ENCODE results near the gene RBP4.
A peak's percentile ranks its signal among the peaks of the same experiment; 100 is the strongest.

The RBP4 gene

GRCh38 chr10:93622942-93623341 is 21.9 kb upstream of the RBP4 start:
- Histone ChIP-seq H3K4me1 (ENCODE audit: control insufficient read depth in 1 of 2, insufficient read depth in 1 of 2, low read depth in 1 of 2, low read length in 1 of 2) (no peaks in the 10 kb centered on the region), H3K27me3 (peaks cover 46% of the 10 kb centered on the region), H3K9me3 (no peaks in the 10 kb centered on the region), H3K27ac (no peak overlapping the region), H3K36me3 (no peaks in the 10 kb centered on the region), H3K4me3 (ENCODE audit: low read depth in 1 of 2, low read length in 1 of 2) (no peak overlapping the region)
- no peak for TF ChIP-seq CTCF (IDR thresholded peaks at IDR 0.05)

GRCh38 chr10:93620925-93621324 is 19.9 kb upstream of the RBP4 start:
- Histone ChIP-seq H3K4me1 (ENCODE audit: control insufficient read depth in 1 of 2, insufficient read depth in 1 of 2, low read depth in 1 of 2, low read length in 1 of 2) (peaks cover 10 to 12% of the 10 kb centered on the region in 2 experiments), H3K27me3 (peaks cover 46% of the 10 kb centered on the region), H3K36me3 (no peaks in the 10 kb centered on the region), H3K4me3 (ENCODE audit: low read depth in 1 of 2, low read length in 1 of 2) (no peak overlapping the region), H3K9me3 (no peaks in the 10 kb centered on the region), H3K27ac (no peak overlapping the region)
- no peak for TF ChIP-seq CTCF (IDR thresholded peaks at IDR 0.05)

GRCh38 chr10:93615576-93616235 is 14.7 kb upstream of the RBP4 start:
- TF ChIP-seq CTCF (IDR thresholded peaks at IDR 0.05) = no peak
- Histone ChIP-seq H3K27me3 (peaks cover 7% of the 10 kb centered on the region), H3K4me3 (ENCODE audit: low read depth in 1 of 2, low read length in 1 of 2) (peak overlapping the region; percentile 3 to 52), H3K4me1 (ENCODE audit: control insufficient read depth in 1 of 2, insufficient read depth in 1 of 2, low read depth in 1 of 2, low read length in 1 of 2) (peaks cover 17 to 24% of the 10 kb centered on the region in 2 experiments), H3K27ac (peak overlapping the region; percentile 79), H3K36me3 (no peaks in the 10 kb centered on the region), H3K9me3 (no peaks in the 10 kb centered on the region)

GRCh38 chr10:93614101-93614825 is 13.2 kb upstream of the RBP4 start:
- no peak for TF ChIP-seq CTCF (IDR thresholded peaks at IDR 0.05)
- Histone ChIP-seq H3K27ac (no peak overlapping the region), H3K9me3 (no peaks in the 10 kb centered on the region), H3K36me3 (no peaks in the 10 kb centered on the region), H3K4me1 (ENCODE audit: control insufficient read depth in 1 of 2, insufficient read depth in 1 of 2, low read depth in 1 of 2, low read length in 1 of 2) (peaks cover 17 to 24% of the 10 kb centered on the region in 2 experiments), H3K27me3 (no peaks in the 10 kb centered on the region), H3K4me3 (ENCODE audit: low read depth in 1 of 2, low read length in 1 of 2) (no peak overlapping the region)

- H3K27ac ChIP-seq = no peak overlapping the region
- H3K9me3 ChIP-seq = no peaks in the 10 kb centered on the region
- H3K4me1 ChIP-seq (ENCODE audit: control insufficient read depth in 1 of 2, insufficient read depth in 1 of 2, low read depth in 1 of 2, low read length in 1 of 2) = peaks cover 17 to 24% of the 10 kb centered on the region in 2 experiments
- H3K27me3 ChIP-seq = no peaks in the 10 kb centered on the region
- H3K36me3 ChIP-seq = no peaks in the 10 kb centered on the region
- no peak overlapping the region for H3K4me3 ChIP-seq (ENCODE audit: low read depth in 1 of 2, low read length in 1 of 2)
- no peak for TF ChIP-seq CTCF (IDR thresholded peaks at IDR 0.05)
These were observed 12.1 kb upstream of the RBP4 start for GRCh38 chr10:93613126-93613525.
